HG02763 (cell line): ENCODE results near the gene COPZ2.
"Not testable (repeated sequence)": the region's sequence is repeated elsewhere in the genome, so short reads cannot be mapped to it uniquely, and the experiment has no call there.

Experiments
- ATAC-seq: cut with Tn5 transposase; IDR thresholded peaks from one replicate; pipeline ENCODE4 v1.9.1; 2021; ENCODE audit warnings: mild to moderate bottlenecking, moderate library complexity; ENCODE audit not compliant: unreplicated experiment

COPZ2 gene

GRCh38 chr17:48010193-48010592 lies 27.4 kb downstream of the COPZ2 start:
- no peak for ATAC-seq

DNA sequence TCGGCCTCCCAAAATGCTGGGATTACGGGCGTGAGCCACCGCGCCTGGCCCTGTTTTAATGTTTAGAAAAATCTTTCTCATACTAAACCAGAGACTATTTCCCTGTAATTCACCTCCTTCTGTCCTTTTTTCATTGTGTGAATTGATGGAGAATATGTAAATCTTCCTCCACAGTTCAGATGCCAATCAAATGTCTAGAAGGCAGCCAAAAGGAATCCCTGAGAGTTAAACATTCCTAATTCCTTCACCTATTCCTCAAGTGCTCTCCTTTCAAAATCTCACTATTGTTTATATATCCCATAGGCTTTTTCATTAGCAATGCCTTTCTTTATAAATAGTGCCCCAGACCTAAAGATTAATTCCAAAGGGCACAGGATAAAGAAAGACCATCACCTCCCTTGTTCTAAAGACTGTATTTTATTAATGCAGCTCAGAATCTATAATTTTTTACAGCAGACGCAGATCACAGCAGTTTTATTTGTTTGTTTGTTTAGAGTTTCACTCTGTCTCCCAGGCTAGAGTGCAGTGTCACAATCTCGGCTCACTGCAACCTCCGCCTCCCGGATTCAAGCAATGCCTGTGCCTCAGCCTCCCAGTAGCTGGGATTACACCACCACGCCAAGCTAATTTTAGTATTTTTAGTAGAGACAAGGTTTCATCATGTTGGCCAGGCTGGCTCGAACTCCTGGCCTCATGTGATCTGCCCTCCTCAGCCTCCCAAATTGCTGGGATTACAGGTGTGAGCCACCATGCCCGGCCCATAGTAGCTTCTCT lies 30.5 kb downstream of the COPZ2 start:
- ATAC-seq, result no peak

- no peak for ATAC-seq
These were observed 32.6 kb downstream of the COPZ2 start for GRCh38 chr17:48004983-48005382.

DNA sequence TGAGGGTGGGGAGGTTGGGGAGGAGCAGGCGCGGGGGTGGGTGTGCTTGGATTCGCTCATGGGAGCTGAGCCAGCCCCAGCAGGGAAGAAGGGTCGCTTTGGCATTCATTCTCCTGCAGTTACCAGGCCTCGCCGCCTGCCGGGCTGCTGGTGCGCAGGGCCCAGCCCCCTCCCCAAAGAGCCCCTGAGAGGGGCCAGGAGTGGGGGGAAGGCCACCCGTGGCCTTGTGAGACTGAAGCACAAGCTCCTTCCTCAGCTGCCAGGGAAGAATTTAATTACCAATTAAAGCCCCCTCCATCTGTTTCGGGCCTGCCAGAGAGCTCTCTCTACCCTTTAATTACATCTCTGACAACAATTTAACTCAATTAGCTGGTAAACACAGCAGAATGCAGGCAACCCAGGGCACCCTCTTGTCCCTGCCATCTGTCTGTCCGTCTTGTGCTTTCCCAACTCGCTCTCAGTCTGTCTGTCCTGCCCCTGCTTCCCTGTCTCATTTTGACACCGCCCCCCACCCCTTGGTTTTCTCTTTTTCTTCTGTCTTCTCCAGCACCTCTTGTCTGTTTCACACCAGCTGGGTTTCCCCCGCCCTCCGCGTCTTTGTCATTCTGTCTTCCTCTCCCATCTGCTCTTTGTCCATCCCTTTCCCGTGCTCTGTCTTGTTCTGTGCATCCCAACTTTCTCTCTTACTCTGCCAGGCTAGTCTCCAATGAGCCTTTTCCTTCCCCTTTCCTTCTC lies 34.0 kb downstream of the COPZ2 start:
- ATAC-seq, result no peak

GRCh38 chr17:48002916-48003416 lies 34.6 kb downstream of the COPZ2 start:
- ATAC-seq, result no peak

DNA sequence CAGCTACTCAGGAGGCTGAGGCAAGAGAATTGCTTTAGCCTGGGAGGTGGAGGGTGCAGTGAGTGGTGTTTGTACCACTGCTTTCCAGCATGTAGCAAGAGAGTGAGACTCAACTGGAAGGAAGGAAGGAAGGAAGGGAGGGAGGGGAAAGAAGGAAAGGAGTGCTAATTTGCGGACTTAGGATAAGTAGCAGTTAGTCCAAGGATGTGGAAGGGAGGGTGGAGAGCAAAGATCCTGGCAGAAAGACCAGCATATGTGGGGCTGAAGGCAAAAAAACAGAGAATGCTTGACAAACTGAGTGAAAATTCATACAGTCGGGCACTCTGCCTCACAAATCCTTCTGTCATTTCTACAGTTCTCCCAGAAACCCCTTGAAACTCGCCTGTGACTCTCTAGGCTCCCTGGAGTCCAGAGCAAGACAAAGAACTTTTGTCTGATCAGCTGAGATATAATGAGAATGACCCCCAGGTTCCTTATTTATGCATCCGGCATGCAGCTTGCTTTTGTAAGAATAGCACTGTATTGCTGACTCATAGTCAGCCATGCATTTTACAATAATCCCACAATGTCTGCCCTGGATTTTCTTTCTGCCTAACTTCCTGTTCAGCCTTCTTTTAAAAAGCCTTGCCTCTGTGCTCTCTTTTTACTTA lies 35.2 kb downstream of the COPZ2 start:
- ATAC-seq, result no peak

DNA sequence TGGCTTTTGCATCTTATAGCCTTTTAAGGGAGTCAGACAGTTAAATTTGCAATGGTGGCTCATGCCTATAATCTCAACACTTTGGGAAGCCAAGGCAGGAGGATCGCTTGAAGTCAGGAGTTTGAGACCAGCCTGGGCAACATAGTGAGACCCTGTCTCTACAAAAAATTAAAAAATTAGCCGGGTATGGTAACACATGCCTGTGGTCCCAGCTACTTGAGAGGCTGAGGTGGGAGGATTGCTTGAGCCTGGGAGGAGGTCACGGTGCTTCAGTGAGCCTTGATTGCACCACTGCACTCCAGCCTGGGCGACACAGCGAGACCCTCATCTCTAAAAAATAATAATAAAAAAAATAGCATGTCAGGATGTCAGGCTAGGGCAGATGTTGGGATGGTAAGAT lies 35.9 kb downstream of the COPZ2 start:
- not testable (repeated sequence) for ATAC-seq

GRCh38 chr17:48001197-48001596 lies 36.4 kb downstream of the COPZ2 start:
- ATAC-seq, result no peak

DNA sequence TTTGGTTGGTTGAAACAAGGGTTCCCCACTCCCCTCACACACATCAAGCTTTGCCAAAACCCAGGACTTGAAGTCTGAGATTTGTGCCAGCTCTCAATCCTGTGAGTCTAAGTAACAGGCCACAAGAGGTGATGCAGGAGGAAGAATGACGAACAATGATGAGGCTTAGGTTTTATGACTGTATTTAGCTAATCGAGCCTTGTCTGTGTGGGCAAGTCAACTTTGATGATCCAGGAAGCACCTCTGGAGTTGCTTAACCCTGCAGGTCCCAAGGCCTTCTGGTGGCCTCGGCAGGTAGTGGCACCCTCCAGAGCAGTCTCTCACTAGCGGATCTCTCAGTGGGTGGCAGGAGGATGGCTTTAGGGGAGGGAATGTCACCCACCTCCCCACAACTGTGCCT lies 38.0 kb downstream of the COPZ2 start:
- ATAC-seq, result no peak

DNA sequence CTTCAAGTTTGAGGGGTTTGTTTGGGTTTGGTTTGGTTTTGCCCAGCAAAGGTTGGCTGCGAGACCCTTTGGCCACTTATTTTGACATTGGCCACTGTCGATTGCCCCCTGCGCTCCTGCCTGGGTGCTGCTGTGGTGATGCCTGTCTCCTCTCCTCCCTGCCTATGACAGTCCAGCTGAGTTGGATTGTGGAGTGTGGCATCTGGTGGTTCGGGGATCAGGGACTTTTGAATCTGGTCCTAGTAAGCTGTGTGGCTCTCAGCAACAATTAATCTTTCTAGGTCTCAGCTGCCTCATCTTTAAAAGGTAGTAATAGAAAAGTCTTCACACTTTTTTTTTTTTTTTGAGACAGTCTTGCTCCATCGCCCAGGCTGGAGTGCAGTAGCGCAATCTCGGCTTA lies 39.6 kb downstream of the COPZ2 start:
- no peak for ATAC-seq

- ATAC-seq, result no peak
These were observed 40.0 kb downstream of the COPZ2 start for GRCh38 chr17:47997586-47997985.

GRCh38 chr17:47996201-47996600 lies 41.4 kb downstream of the COPZ2 start:
- ATAC-seq, result no peak

DNA sequence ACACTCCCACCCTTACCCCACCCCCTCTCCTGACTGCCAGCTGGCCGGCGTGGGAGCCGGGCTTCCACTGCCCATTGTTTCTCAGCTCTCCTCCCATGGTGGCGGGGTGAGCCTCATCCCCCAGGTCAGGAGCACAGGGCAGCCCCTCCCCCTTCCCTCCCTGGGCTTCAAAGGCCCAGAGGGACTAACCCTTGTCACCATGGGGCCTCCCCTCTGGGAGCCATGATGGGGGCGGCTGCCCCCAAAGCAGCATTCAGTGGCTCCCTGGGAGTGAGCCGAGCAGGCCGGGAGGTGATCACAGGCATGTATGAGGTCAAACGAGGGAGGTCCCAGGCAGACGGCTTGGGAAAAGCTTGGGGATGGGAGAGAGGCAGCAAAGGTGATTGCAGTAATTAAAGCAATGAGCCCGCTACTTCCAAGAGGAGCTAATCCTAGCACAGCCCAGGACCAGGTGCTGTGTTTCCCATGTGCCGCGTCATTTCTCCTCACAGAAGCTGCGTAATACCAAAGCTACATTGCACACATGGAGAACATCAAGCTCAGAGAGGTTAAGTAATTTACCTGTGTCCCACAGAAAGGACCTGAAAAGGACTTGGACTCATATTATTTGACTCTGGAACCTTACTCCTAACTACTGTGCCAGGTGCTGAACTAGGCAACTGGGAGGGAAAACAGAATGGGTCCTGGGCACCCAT lies 42.2 kb downstream of the COPZ2 start:
- ATAC-seq, result no peak

DNA sequence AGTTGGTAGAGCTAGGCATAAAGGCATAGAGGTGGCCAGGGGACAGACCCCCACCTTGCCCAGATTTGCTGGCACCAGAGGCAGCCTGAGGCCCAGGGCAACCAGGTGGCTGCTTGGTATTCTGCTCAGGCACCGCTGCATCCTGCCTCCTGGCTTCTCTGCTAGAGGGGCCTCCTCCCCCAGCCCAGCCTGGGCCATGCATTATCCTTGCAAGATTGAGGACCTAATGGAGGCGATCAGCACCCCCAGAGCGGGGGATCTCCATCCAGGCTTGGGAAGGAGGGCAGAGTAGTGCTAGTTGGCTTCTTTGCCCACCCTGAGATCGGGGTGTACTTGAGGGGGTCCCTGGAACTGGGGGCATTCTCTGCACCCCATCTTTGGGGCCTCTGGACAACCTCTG lies 42.9 kb downstream of the COPZ2 start:
- ATAC-seq, result no peak

DNA sequence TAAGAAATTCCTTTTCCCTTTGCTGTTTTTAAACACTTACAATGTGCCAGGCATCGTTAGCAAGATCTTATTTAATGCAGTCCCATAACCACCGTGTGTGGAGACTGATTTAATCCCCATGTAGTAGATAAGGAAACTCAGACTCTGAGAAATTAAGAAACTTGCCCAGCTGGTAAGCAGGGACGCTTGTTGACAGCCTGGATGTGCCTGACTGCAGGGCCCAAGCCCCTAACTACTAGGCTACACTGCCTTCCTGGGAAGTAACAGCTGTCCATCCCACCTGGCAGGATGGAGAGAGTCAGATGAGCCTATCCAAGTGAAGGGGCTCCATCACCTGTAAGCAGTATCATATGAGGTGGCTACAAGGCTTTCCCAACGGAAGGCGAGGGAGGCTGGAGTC lies 43.6 kb downstream of the COPZ2 start:
- no peak for ATAC-seq

GRCh38 chr17:47993031-47993564 lies 44.5 kb downstream of the COPZ2 start:
- no peak for ATAC-seq

DNA sequence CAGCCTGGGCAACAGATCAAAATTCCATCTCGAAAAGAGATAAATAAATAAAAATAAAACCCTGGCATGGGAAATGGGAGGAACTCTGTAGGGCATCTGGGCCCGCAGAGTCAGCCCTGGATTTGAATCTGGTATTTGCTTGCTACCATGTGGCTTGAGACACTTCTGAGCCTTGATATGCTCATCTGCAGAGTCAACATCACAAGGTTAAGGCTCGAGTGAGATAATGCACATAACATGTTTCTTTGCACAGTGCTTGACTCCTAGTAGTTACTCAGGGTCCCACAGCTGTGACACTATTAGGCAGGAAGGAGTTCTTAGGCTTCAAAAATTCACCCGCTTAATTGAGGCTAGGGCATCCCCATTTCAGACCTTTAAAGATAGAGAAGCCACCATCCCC lies 45.4 kb downstream of the COPZ2 start:
- no peak for ATAC-seq

DNA sequence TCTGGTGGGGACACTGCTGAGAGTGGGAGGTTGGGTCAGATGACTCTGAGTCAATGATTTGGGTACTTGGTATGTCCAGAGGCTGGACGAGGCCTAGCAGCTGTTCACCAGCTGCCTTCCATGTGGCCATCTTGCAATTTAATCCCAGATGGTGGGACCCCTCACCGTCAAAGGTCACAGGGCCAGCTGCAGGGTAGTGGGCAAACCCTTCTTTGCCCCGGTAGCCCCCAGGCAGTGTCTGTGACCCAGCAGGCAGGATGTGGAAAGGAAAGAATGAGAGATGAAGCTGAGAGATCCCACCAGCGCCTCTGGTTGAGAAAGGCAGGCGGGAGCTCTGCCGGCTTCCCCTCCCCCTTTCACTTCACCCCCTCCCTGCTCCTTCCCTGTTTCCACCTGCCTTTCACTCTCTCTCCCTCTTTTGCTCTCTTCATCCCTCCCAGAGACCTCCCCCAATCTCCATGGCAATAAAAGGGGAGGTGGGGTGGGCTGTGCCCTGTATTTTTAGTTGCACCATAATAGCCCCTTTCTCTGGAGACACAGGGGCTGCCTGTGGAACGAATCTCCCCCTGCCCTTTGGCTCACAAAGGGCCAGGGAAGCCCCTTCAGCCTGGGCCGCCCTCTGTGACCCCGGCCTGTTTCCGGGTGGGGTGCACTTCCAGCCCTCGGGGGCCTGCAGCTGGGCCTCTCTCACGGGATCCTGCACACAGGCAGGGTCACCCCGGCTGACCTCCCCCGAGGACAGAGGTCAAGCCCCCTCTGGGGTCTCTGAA lies 46.5 kb downstream of the COPZ2 start:
- no peak for ATAC-seq

DNA sequence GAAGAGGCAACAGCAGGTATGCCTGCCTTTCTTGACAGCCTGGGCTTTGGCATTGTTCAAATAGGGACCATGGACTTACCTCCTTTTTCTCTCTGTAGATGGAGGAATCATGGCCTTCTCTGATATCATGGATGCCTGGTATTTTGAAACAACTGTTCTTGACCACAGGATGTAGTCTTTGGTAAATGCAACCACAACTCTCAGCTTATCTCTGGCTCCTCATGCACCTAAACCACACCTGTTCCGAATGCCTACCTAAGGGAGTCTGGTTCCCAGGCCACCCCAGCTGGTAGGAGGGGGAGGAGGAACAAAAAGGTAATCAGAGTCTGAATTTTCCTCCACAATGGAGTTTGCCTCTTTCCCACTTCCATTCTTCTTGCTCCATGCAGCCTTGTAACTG lies 47.9 kb downstream of the COPZ2 start:
- no peak for ATAC-seq

- no peak for ATAC-seq
These were observed 48.4 kb downstream of the COPZ2 start for GRCh38 chr17:47989159-47989558.
